Activated naive CD8-positive, alpha-beta T cell treated with anti-CD3 and anti-CD28 coated beads, Interleukin-2, amount 10 ng/mL, durations not matched to agents 7 days and 5 days (primary cell): ENCODE results near the gene C1orf198. TPM values are rescaled to one million over a fixed set of nuclear protein-coding genes. Genes with fewer than 3 reads are reported as not detected.
"Not testable (repeated sequence)": the region's sequence is repeated elsewhere in the genome, so short reads cannot be mapped to it uniquely, and the experiment has no call there.

Source experiments
- ATAC-seq: fragments of 150-1000 bp; cut with Tn5 transposase; one replicate; pipeline ENCODE4 v1.10.0; 2021; ENCODE audit warnings: low read depth, moderate library complexity
- POLR2A ChIA-PET: fragments of 350-600 bp; sonication (Branson Sonifier 250); formaldehyde crosslinking; loops from one replicate; lab custom pipeline; 2021; ENCODE audit warnings: antibody characterized with exemption; lab: Charles Lee
- DNase-seq: peaks from one replicate; pipeline ENCODE4 v3.0.0; 2021
- H3K27ac Mint-ChIP-seq: one replicate; pipeline ENCODE4 v1.8.0; 2022; ENCODE audit warnings: mild to moderate bottlenecking, mixed read lengths
- H3K27me3 Mint-ChIP-seq: one replicate; pipeline ENCODE4 v1.8.0; 2022; ENCODE audit warnings: mild to moderate bottlenecking, moderate library complexity, mixed read lengths
- H3K36me3 Mint-ChIP-seq: one replicate; pipeline ENCODE4 v1.8.0; 2021; ENCODE audit warnings: mild to moderate bottlenecking, mixed read lengths
- H3K4me1 Mint-ChIP-seq: one replicate; pipeline ENCODE4 v1.8.0; 2021; ENCODE audit warnings: mixed read lengths
- H3K4me3 Mint-ChIP-seq: one replicate; pipeline ENCODE4 v1.8.0; 2022; ENCODE audit warnings: mild to moderate bottlenecking, moderate library complexity, mixed read lengths
- H3K9me3 Mint-ChIP-seq: one replicate; pipeline ENCODE4 v1.8.0; 2021; ENCODE audit warnings: mixed read lengths
- total RNA-seq, 2 experiments: library from RNA; stranded (reverse); gene quantifications; one replicate each; pipeline ENCODE4 v1.2.3, GENCODE V29; 2021

C1orf198 gene
- total RNA-seq, 2 experiments from 2014 or later: 2.8 to 3.8 TPM

DNA sequence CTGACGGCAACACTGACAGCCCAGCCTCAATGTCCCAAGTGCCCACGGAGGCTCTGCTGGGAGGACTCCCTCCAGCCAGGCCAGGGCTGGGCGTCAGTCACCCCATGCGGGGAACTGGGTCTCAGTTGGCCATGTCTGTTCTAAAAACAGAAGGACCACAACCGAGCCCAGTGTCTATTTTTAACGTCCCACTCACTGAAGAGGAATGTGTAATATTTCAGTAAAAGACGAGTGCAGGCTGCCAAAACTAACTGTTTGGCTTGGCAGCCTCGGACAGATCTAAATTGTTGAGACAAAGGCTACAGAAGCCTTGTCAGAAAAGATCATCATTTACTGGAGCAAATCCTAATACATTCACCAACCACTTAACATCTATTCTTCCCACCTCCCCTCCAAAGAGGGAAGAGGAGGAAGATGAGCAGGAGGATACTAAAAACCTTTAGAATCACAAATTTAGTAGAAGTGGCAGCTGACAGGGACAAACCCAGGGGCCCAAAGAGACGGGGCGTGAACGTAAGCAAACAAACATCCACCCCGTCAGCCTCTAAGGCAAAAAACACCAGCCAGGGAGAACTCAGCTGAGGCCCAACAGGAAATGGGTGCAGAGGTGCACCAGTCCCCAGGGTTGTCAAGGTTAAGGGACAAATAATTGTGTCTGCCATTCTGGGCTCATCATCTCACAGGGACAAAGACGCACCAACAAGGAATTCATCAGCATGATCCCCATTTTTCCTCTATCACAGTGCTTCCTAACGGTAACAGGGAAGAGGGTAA, 18.7 kb downstream of the C1orf198 start:
- no peak for ATAC-seq
- POLR2A ChIA-PET: no interaction called here
- Mint-ChIP-seq H3K4me3 (no peak overlapping the region), H3K27ac (no peak overlapping the region), H3K27me3 (no peaks in the 10 kb centered on the region), H3K4me1 (peaks cover 2% of the 10 kb centered on the region), H3K9me3 (no peaks in the 10 kb centered on the region), H3K36me3 (no peaks in the 10 kb centered on the region)
- no peak for DNase-seq

DNA sequence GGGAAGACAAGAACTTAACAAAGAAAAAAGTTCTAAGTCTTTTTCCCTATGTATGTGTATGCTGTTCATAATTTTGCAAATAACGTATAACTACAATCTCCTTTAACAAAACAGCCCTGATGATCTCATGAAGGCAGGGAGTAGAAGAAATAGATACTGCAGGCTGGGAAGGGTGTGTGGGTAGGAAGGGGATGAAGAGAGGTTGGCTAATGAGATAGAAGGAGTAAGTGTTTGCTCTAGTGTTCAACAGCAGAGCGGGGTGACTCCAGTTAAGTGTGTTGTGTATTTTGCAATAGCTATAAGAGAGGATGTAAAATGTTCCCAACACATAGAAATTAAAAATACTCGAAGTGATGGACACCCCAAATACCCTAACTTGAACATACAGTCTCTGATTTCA, 20.1 kb downstream of the C1orf198 start:
- Mint-ChIP-seq H3K36me3 (no peaks in the 10 kb centered on the region), H3K27ac (no peak overlapping the region), H3K27me3 (no peaks in the 10 kb centered on the region), H3K4me1 (peaks cover 2% of the 10 kb centered on the region), H3K9me3 (no peaks in the 10 kb centered on the region), H3K4me3 (no peak overlapping the region)
- no peak for ATAC-seq
- DNase-seq: no peak
- POLR2A ChIA-PET: no interaction called here

GRCh38 chr1:230845184-230845583, 23.1 kb downstream of the C1orf198 start:
- DNase-seq, H3K27ac Mint-ChIP-seq, H3K4me1 Mint-ChIP-seq, ATAC-seq, H3K4me3 Mint-ChIP-seq, POLR2A ChIA-PET, H3K36me3 Mint-ChIP-seq, H3K9me3 Mint-ChIP-seq, H3K27me3 Mint-ChIP-seq: not testable (repeated sequence)

GRCh38 chr1:230844561-230844960, 23.8 kb downstream of the C1orf198 start:
- POLR2A ChIA-PET: no interaction called here
- Mint-ChIP-seq H3K27ac (no peak overlapping the region), H3K27me3 (no peaks in the 10 kb centered on the region)

DNA sequence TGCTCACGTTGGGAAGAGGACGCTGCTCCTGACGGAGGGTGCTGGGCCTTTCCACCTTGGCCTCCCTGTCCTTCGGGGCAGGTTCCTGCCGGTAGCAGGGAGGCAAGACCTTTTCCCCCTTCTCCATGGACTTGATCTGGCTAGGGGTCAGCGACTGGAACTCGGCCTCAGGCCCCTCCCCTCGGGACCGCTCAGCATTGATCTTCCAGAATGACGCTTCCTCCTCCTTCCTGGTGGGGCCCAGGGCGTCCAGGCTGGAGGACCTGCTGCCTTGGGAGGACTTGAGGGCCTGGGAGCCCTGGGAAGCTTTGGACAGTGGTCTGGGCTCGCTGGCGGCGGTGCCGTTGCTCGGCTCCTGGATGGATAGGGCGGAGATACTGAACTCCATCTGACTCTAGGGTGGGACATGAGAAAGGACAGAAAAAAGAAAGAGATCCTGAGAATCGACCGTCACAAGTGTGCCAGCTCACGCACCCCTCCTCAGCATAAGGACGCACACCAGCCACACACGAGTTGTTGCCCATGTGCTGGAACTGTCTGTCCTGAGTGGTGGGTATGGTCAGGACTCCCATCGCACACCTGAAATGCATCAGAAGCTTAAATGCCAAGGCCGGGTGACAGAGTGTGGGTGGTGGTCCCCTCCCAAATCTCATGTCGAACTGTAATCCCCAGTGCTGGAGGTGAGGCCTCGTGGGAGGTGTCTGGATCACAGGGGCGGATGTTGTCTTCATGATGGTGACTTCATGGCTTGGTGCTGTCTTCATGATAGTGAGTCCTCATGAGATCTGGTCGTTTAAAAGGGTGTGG, 24.6 kb downstream of the C1orf198 start:
- DNase-seq (no peak), ATAC-seq (no peak)
- Mint-ChIP-seq H3K4me3 (no peak overlapping the region), H3K36me3 (no peaks in the 10 kb centered on the region), H3K9me3 (no peaks in the 10 kb centered on the region), H3K4me1 (peaks cover 2% of the 10 kb centered on the region), H3K27ac (no peak overlapping the region), H3K27me3 (no peaks in the 10 kb centered on the region)
- POLR2A ChIA-PET: no interaction called here

More at GRCh38 chr1:230844561-230844960, 23.8 kb downstream of the C1orf198 start:
- Mint-ChIP-seq H3K9me3 (no peaks in the 10 kb centered on the region), H3K4me1 (peaks cover 2% of the 10 kb centered on the region), H3K36me3 (no peaks in the 10 kb centered on the region), H3K4me3 (no peak overlapping the region)
- no peak for DNase-seq
- no peak for ATAC-seq

- Mint-ChIP-seq H3K9me3 (no peaks in the 10 kb centered on the region), H3K27me3 (no peaks in the 10 kb centered on the region), H3K4me1 (peaks cover 2% of the 10 kb centered on the region), H3K27ac (no peak overlapping the region), H3K4me3 (no peak overlapping the region), H3K36me3 (no peaks in the 10 kb centered on the region)
- POLR2A ChIA-PET: no interaction called here
- DNase-seq (no peak), ATAC-seq (no peak)
These were observed 25.5 kb downstream of the C1orf198 start for GRCh38 chr1:230842801-230843200.

- H3K4me3 Mint-ChIP-seq: no peak overlapping the region
- ATAC-seq (no peak), DNase-seq (no peak)
- no peaks in the 10 kb centered on the region for H3K4me1 Mint-ChIP-seq
- no peaks in the 10 kb centered on the region for H3K27me3 Mint-ChIP-seq
- POLR2A ChIA-PET: no interaction called here
- H3K36me3 Mint-ChIP-seq: no peaks in the 10 kb centered on the region
- H3K27ac Mint-ChIP-seq: no peak overlapping the region
- no peaks in the 10 kb centered on the region for H3K9me3 Mint-ChIP-seq
These were observed 29.1 kb downstream of the C1orf198 start for GRCh38 chr1:230839173-230839572.

DNA sequence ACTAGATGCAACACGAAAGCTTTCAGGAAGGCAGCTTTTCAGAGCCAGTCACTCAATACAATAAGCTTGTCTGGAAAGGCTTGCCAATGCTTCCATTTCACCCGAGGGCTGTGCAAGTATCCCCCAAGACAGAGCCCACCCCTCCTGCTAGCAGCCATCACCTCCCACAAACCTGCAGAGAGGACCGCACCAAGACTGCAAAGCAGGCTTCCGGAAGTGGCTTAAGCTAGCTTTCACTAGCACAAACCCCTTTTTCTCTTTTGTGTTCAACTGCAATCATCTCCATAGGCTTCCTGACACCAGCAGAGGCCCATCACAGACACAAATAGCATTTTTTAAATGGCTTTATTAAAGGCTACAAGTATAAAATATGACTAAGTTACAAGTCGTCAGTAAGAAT, 31.5 kb downstream of the C1orf198 start:
- Mint-ChIP-seq H3K9me3 (peaks cover 4% of the 10 kb centered on the region), H3K27ac (no peak overlapping the region), H3K4me3 (no peak overlapping the region), H3K4me1 (no peaks in the 10 kb centered on the region), H3K27me3 (no peaks in the 10 kb centered on the region), H3K36me3 (no peaks in the 10 kb centered on the region)
- ATAC-seq: no peak
- POLR2A ChIA-PET: no interaction called here
- DNase-seq: no peak

DNA sequence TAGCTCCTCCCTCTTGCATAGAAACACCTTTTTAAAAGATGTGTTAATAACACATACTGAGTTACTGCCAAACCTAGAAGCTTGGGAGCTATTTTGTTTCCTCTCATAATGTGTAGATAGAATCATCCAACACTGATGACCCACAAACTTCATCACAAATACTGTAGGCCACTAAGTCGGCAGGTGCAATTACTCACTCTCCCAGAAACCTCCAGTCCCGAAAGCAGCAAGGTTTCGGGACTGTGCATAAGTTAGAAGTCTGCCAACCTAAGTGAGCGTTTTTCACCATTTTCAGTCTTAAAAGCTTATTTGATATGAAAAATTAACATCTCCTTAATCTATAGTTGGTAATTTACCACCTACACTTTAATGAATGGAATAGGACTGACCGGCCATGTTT, 32.0 kb downstream of the C1orf198 start:
- no peak overlapping the region for H3K27ac Mint-ChIP-seq
- POLR2A ChIA-PET: no interaction called here

GRCh38 chr1:230834292-230834691, 34.0 kb downstream of the C1orf198 start:
- H3K27me3 Mint-ChIP-seq: no peaks in the 10 kb centered on the region
- H3K36me3 Mint-ChIP-seq: no peaks in the 10 kb centered on the region
- POLR2A ChIA-PET: no interaction called here
- no peak for ATAC-seq
- H3K27ac Mint-ChIP-seq: no peak overlapping the region
- no peak for DNase-seq
- no peaks in the 10 kb centered on the region for H3K4me1 Mint-ChIP-seq
- H3K4me3 Mint-ChIP-seq: no peak overlapping the region
- H3K9me3 Mint-ChIP-seq: peaks cover 4% of the 10 kb centered on the region

More for the DNA sequence above, 32.0 kb downstream of the C1orf198 start:
- ATAC-seq: no peak
- H3K36me3 Mint-ChIP-seq: no peaks in the 10 kb centered on the region
- no peak overlapping the region for H3K4me3 Mint-ChIP-seq
- peaks cover 4% of the 10 kb centered on the region for H3K9me3 Mint-ChIP-seq
- H3K4me1 Mint-ChIP-seq: no peaks in the 10 kb centered on the region
- H3K27me3 Mint-ChIP-seq: no peaks in the 10 kb centered on the region
- no peak for DNase-seq

DNA sequence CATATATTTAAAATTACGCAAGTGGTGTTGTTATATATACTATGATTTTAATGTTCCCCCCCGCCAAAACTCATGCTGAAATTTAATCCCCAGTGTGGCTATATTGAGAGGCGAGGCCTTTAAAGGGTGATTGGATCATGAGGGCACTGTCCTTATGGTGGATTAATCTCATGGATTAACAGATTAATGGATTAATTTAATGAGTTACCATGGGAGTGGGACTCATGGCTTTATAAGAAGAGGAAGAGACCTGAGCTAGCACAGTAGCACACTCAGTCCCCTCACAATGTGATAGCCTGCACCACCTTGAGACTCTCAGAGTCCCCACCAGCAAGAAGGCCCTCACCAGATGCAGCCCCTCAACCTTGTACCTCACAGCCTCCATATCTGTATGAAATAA, 34.8 kb downstream of the C1orf198 start:
- Mint-ChIP-seq H3K4me1 (no peaks in the 10 kb centered on the region), H3K27me3 (peaks cover 2% of the 10 kb centered on the region), H3K4me3 (no peak overlapping the region), H3K9me3 (peaks cover 4% of the 10 kb centered on the region), H3K27ac (no peak overlapping the region), H3K36me3 (no peaks in the 10 kb centered on the region)
- ATAC-seq: no peak
- DNase-seq: no peak
- POLR2A ChIA-PET: no interaction called here

DNA sequence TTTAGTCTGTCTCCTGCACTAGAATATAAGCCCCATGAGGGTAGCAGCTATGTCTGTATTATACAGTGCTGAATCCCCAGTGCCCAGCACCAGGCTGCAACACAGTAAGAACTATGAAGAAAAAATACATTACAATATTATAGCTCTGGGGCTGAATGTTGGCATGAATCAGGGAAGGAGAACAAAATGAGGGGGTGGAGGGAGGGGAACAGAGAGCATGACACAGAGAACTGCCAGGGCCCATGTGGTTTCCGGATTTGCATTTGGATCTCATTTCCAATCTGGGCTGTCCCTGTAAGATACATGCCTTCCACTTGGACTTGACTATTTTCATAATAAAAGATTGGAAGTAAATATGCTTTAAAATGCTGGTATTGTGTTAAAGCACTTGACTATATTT, 35.8 kb downstream of the C1orf198 start:
- no peaks in the 10 kb centered on the region for H3K36me3 Mint-ChIP-seq
- ATAC-seq (no peak), DNase-seq (no peak)
- POLR2A ChIA-PET: no interaction called here
- no peaks in the 10 kb centered on the region for H3K4me1 Mint-ChIP-seq
- no peak overlapping the region for H3K4me3 Mint-ChIP-seq
- peaks cover 4% of the 10 kb centered on the region for H3K9me3 Mint-ChIP-seq
- H3K27me3 Mint-ChIP-seq: peaks cover 2% of the 10 kb centered on the region
- no peak overlapping the region for H3K27ac Mint-ChIP-seq

- no peak for DNase-seq
- H3K27ac Mint-ChIP-seq: no peak overlapping the region
- POLR2A ChIA-PET: no interaction called here
- H3K9me3 Mint-ChIP-seq: peaks cover 4% of the 10 kb centered on the region
- ATAC-seq: no peak
- H3K4me1 Mint-ChIP-seq: no peaks in the 10 kb centered on the region
- H3K36me3 Mint-ChIP-seq: no peaks in the 10 kb centered on the region
- H3K4me3 Mint-ChIP-seq: no peak overlapping the region
- peaks cover 2% of the 10 kb centered on the region for H3K27me3 Mint-ChIP-seq
These were observed 36.5 kb downstream of the C1orf198 start for GRCh38 chr1:230831771-230832170.

GRCh38 chr1:230828421-230828820, 39.9 kb downstream of the C1orf198 start:
- Mint-ChIP-seq H3K4me1 (no peaks in the 10 kb centered on the region), H3K27ac (no peak overlapping the region), H3K9me3 (peaks cover 4% of the 10 kb centered on the region), H3K27me3 (peaks cover 2% of the 10 kb centered on the region), H3K4me3 (no peak overlapping the region), H3K36me3 (no peaks in the 10 kb centered on the region)
- no peak for DNase-seq
- no peak for ATAC-seq
- POLR2A ChIA-PET: no interaction called here
